NCI-H146 (cell line): Measurements from ENCODE around the gene CBFA2T3.
A peak's percentile ranks its signal among the peaks of the same experiment; 100 is the strongest.
"Not testable (repeated sequence)": the region's sequence is repeated elsewhere in the genome, so short reads cannot be mapped to it uniquely, and the experiment has no call there.

Experiments used
- DNase-seq: peaks from one replicate; lab custom pipeline; 2025; lab: John Stamatoyannopoulos, UW

The CBFA2T3 gene

DNA sequence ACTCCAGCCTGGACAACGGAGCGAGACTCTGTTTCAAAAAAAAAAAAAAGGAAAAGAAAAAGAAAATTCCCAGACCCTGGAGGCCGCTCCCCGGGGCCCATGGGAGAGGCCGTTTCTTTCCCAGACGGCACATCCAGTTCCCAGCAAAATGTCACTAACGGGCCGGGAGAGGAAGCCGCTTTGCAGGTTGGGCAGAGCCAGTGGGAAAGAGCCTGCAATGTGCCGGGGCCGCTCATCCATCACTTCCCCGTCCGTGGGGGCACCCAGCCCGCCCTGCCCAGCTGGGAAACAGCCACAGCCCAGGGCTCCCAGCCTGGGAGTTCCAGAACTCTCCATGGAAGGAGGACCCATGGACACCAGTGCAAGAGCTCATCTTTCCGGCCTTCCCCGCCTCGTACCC lies 68.7 kb downstream of the CBFA2T3 start:
- DNase-seq = no peak

DNA sequence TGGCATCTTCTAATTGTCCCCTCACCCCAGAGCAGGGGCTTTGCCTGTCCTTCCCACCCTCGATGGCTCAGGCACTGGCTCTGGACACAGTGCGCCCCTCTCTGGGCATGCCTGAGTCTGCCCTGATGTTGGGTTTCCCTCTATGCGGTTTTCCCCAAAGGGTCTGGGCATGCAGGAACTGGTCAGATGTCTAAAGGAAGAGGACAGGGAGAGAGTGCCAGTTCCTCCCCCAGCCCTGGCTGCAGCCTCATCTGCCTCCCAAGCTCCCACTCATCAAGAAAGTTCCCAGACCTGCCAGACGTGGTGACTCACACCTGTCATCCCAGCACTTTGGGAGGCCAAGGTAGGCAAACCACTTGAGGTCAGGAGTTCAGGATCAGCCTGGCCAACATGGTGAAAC lies 69.2 kb downstream of the CBFA2T3 start:
- DNase-seq = no peak

DNA sequence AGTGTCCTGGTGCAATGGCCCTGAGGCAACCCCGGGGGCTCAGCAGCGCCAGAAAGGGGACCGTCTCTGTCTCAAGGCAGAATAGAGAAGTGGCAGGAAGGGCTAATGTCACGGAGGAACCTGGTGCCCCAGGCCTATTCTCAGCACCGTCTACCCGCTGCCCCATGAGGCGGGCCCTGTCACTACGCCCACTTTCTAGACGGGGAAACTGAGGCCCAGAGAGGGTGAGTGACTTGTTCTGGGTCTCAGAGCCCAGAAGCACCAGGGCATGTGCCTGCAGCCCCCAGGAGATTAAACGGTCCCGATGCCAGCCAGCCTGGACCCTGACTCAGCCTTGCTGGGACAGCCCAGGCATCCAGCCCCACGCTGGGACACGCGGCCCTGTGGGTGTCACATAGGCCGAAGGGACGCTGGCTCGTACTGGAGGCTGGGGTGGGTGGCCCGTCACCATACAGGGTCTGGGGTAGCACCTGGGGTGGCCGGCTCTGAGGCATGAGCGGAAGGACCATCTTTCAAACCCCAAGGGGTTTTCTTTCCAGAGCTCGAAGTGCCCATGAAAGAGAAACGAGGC lies 70.4 kb downstream of the CBFA2T3 start:
- no peak for DNase-seq

DNA sequence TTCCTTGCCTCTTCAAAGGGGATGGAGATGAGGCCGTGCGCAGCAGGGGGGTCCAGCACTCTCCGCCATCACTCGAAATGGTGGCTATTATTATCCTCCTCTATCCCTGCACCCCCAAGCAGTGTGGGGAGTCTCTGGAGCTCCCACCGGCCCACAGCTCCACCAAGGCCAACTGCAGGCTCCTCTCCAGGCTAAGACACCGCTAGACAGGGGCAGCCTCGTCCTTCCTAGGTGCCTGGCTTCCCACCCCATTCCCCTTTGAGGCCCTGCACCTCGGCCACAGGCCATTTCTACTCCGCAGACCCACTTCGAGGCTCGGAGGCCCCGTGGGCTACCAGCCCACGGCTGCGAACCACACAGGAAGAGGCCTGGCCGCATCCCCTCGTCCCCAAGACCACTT lies 71.0 kb downstream of the CBFA2T3 start:
- DNase-seq = no peak

DNA sequence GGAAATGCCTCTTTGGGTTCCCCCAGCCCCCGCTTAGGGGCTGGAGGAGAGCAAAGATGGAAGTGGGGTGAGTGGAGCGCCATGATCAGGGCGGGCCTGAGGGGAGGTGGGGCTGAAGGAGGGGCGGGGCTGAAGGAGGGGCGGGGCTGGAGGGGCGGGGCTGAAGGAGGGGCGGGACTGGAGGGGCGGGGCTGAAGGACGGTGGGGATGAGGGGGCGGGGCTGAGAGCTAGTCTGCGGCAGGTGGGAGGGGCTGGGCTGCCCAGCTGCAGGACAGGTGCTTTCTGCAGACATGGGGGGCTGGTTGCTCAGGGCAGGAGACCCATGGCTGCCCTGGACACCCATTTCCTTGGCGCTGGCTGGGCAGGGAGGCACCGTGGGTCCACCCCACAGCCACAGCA lies 71.4 kb downstream of the CBFA2T3 start:
- peak; percentile 12 for DNase-seq

DNA sequence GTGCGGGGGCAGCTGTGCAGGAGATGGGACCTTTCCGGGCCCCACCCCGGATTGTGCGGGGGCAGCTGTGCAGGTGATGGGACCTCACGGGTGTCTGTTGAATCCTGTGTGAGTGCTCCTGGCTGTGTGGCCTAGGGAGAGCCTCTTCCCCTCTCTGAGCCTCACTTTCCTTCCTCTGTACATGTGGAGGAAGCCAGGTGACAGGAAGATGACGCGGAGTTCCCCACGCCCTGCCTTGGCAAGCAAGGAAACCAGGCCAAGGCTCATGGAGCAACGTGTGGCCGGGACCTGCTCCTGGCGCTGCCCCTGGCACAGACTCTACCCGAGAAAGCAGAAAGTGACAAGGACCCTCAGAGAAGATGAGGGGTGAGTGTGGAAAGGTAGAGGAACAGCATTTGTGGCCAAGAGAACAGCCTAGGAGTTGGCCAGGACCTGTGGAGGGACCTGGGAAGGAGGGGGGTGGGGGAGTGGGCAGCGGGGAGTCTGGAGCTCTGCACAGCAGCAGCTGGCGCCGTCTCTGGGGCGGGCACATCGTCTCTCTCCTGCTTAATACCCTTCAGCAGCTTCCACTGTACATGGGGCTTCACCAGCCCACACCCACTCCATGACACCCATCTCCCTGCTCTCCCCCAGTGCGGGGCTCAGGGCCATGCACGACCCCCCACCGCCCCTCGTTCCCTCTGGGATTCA lies 72.2 kb downstream of the CBFA2T3 start:
- no peak for DNase-seq

DNA sequence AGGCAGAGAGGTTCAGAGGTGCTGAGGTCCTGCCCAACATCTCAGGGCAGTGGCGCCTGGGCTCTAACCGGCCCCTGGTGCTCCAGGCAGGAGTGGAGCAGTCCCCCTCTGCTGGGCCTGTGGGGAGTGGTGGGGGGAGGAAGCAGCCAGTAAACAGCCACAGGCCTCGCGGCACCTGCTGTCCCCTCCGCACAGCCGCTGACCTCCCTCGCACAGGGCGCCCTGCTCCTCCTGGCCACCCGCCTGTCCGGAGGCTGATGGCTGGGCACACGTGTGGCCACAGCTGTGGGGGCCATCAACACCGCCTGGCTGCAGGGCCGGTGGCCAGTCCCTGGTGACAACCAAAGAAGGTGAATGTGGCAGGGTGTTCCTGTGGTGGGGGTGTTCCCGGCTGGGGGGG lies 73.7 kb downstream of the CBFA2T3 start:
- no peak for DNase-seq

DNA sequence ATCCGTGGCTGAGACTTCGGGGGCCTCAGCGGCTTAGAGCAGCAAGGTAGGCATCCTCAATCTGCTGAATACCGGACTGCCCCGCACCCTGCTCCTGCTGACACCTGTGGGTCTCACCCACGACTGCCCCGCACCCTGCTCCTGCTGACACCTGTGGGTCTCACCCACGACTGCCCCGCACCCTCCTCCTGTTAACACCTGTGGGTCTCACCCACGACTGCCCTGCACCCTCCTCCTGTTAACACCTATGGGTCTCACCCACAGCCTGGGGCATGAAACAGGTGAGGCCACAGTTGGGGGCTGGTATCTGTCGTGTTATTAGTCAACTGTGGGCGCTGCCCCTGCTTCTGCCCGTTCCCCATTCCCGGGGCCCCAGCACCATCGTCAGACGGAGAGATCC lies 74.3 kb downstream of the CBFA2T3 start:
- no peak for DNase-seq

DNA sequence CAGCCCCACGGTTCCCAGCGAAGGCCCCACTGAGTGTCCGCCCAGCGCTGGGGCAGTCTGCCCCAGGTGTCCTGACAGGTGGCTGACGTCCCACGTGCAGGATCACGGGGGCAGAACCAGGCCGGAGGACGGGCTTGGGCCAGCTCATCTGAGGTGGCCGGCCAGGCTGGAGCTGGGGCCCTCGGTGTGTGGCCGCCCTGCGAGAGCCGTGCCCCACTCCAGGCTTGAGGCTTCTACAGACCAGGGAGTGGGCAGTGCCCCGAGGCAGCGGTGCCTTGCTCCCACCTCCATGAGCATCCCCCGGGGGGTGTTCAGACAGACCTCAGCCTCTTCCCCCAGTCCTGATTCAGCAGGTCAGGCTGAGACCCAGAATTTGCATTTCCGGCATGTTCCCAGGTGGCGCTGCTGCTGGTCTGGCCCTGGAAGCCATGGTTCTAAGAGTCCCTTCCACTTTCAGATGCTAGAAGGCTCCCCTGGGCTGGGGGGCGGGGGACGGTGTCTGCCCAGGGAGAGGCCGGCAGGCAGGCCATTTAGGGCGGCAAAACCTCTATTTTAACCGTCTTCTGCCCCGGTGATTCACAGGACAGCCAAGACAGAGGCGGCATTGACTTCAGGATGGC lies 75.2 kb downstream of the CBFA2T3 start:
- no peak for DNase-seq

DNA sequence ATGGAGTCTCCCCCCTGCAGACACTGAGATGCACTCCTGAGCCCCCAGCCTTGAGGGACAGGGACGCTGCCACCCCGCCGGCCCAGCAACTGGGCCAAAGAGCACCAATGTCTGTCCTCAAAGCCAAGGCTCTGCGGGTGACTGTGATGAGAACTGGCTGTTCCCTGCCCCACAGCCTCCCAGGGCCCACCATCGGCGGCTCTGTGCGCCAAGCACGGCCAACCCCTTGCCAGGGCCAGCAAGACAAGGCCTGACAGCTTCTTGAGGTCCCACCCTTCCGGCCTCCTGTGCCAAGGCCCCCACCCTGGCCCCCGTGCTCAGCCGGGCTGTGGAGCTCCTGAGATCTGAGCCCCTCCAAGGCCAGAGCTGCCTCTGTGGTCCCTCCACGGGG lies 76.3 kb downstream of the CBFA2T3 start:
- DNase-seq = no peak

DNA sequence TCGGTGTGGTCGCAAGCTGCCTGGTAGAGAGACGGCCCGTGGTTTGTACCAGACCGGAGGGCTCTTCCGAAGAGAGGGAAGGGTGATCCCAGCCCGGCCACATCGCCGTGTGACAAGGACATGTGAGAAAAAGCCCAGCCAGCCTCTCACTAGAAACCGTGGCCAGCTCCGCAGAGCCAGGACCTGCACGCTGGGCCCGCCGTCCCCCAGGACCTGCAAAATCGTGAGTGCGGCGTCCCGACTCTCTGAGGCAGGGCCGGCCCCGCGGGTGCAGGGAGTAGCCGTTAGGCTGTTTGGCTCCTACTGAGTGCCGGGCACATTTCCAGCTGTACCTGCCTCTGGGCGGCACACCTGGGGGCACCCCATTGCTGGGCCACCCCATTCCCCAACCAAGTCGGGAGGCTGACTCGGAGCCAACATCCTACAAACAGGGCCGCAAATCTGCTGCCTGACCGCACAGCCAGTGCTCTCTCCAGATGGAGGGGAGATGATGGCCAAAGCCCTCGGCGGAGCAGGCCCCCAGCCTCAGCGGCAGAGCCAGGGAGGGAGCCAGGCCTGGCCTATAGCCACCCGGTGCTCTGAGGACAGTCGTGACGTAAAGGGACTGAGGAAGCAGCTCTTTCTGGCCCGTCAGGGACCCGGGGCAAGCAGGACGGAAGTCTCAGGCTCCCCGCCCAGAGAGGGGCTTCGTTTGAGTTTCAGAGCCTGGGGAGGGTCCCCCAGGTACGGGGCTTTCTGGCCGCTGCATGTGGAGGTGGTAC lies 76.9 kb downstream of the CBFA2T3 start:
- no peak for DNase-seq

DNA sequence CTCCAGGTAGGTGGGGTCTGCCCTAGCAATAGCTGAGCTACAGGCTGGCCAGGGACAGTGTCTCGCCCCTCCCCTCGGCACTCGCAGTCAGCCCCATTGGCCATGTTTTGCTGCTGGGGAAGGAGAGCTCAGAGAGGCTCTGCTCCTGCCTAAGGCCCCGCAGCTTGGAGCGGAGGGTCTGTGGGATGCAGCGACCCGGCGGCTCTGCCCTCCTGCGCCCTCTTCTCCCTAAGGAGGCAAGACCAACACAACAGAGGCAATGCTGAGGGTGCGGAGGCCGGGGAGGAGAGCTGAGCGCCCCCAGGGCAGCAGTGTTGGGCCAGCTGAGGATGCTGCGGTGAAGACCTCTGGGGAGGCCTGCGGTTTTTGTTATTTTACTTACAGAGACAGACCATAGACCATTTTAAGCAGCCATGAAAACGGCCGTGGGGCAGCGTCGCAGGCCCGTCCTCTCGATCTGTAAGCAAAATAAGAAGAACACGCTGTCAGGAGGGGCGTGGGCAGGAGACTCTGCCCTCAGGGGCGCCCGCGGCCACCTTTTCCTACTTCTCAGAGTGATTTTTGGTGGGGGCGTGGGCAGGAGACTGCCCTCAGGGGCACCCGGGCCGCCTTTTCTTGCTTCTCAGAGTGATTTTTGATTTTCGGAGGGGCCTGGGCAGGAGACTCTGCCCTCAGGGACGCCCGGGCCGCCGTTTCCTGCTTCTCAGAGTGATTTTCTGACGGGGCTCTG lies 79.1 kb downstream of the CBFA2T3 start:
- DNase-seq = no peak

DNA sequence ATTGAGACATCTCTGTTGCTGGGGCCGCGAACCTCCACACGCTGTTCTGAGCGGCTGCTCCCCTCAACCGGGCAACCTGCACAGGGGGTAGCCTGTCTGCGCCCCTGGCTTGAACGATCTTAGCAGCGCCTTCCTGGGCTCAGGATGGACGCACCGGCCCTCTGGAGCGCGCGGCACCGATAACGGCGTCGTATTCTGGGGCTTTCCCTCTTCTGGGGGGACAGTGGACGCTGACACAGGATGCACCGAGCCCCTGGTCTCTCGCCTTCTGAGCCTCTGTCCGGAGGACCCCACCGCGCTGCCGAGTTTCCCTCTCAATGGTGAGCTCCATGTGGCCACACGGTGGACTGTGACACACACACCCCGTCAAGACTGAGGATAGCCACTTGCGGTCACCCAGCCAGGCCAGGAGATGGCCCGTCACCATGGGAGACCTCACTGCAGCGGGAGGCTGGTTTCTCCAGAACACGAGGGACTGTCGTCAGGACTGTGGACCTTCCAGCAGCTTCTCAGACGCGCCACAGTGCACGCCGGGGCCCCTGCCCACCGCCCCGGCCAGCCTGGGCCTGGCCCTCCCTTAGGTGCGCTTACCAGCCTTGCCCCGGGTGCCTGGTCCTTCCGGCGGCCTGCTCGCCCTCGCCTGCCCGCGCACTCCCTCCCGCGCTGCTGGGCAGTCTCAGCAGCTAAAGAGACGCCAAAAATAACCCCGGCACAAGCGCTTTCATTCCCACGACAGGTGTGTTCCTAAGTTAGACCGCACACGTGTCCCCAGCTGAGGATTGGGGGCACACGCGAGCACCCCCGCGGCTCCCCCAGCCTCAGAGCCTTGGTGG lies 80.6 kb downstream of the CBFA2T3 start:
- DNase-seq = no peak

DNA sequence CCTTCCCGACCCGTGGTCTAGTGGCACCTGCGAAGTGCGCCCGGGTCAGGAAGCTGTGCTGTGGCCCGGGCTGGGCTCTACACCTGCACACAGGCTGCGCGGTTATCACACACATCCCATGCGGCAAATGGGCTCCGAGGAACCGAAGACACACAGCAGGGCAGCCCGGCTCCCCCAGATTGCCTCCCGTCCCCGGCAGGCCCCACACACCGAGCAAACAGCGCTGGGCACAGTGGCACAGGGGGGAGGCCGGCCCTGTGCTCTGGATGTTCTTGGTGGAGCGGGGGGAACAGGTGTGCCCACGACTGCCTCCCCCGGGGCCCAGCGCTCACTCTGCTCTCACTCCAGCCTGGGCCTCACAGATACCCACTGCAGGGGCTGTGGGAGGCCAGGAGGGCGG lies 81.7 kb downstream of the CBFA2T3 start:
- no peak for DNase-seq

DNA sequence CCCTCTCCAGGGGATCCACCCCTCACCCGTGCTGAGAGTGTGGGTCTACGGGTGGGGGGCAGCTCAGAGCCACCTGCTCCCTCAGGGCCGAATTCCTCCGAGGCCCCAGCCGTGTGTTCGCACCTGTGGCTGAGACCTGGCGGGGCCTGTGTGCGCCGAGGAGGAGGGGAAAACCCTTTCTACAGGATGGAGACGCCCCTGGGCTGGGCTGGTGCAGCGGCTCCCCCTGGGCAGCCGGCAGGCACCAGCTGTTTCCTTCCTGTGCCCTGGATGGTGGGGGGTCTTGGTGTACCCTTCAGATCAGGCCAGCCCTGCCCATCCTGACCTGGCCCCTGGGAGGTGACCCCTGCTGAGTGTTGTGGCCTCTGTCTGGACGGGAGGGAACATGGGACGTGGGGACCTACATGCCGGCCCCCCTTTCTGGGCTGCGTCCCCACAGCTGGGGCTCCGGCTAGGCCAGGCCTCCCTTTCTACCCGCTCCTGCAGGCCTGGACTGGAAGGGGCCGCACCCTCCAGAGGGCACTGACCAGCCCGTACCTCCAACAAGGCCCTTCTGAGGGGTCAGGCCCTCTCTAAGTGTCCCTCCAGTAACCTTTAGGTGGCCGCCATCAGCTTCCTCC lies 82.2 kb downstream of the CBFA2T3 start:
- no peak for DNase-seq

DNA sequence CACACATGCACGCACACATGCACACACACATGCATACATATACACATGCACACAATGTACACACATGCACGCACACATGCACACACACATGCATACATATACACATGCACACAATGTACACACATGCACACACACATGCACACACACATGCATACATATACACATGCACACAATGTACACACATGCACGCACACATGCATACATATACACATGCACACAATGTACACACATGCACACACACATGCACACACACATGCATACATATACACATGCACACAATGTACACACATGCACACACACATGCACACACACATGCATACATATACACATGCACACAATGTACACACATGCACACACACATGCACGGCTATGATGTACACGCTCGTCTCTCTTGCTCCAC lies 82.7 kb downstream of the CBFA2T3 start:
- DNase-seq = not testable (repeated sequence)

DNA sequence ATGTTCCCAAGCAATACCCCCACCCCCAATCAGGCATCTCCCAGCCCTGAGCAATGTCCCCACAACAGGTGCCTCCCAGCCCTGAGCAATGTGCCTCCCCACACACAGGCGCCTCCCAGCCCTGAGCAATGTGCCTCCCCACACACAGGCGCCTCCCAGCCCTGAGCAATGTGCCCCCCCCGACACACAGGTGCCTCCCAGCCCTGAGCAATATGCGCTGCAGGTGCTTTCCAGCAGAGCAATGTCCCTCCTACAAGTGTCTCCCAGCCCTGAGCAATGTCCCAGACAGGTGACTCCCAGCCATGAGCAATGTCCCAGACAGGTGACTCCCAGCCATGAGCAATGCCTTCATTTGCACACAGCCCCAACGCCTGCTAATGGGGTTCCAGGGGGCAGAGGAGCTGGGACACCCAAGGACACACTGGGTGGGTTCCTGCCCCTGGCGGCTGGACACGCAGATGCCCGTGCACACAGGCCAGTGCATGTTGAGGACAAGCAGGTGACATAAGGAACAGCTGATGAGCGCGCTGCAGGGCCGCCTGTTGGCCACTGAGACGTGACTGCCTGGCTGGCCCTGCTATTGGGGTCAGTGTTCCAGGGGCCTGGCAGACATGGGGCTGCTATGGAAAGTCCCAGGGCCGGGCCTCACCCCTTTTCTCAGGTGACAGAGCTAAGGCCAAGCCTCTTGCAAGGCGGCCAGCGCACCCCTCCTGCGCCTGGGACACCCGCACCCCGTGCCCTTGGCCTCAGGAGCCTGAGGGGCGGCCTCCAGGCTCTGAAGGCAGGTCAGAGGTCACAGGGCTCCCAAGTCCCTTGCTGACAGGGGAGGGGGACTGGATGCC lies 83.7 kb downstream of the CBFA2T3 start:
- DNase-seq = no peak

DNA sequence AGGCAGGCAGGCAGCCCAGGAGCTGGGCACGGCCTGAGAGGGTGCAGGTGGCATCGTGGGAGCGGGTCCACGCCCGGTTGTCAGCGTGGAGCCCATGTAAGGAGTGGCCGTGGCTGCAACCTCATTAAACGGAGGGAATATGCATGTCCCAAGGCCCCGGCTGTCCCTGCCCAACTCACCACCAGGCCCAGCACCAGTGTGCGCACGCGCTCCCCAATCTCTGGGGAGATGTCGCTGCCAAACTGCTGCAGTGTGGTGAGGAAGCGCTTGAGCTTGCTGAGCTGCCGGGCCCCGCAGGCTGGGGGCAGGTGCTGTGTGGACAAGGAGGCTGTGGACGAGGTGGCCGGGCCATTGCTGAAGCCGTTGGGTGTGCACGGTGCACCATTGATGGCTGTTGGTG lies 84.9 kb downstream of the CBFA2T3 start:
- DNase-seq = no peak

DNA sequence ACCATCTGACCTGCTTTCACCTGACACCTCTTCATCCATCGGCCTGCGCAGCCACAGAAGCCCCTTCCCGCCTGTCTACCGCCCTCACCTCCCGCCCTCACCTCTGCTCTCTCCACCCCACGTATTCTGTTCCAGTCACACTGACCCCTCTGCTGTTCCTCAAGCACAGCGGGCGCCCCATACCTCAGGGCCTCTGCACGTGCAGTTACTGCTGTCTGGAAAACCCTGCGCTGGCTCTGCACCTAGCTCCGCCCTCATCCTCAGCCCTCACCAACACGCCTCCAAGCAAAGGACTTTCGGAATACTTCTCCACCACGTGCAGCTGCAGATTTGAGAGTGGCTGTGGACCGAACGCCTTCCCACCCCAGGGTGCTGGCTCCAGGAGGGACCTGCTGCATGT lies 85.9 kb downstream of the CBFA2T3 start:
- DNase-seq = no peak
